Measurements from ENCODE around the gene RBP2.

The RBP2 gene

DNA sequence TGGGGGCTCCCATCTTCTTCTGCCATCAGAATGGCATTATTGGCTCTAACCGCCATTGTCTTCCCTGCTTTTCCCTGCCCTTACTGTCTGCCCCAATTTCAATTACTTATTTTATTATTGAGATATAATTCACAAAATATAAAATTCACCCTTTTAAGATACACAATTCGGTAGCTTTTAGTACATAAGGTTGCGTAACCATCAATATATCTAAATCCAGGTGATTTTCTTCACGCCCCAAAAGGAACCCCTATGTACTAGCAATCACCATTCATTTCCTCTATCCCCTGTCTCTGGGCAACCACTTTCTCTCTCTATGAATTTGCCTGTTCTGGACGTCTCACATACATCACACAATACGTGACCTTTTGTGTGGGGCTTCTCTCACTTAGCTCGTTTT, 18.0 kb downstream of the RBP2 start:
- no peak for DNase-seq (ENCODE audit: low read depth)
- TF ChIP-seq CTCF (IDR thresholded peaks at IDR 0.05; ENCODE audit: insufficient read depth, low read depth, low read length, missing control alignments), result no peak
- H3K4me3 ChIP-seq (ENCODE audit: low read depth, low read length), result no peak overlapping the region

- H3K4me3 ChIP-seq (ENCODE audit: low read depth, low read length), result no peak overlapping the region
- TF ChIP-seq CTCF (IDR thresholded peaks at IDR 0.05; ENCODE audit: insufficient read depth, low read depth, low read length, missing control alignments), result no peak
- no peak for DNase-seq (ENCODE audit: low read depth)
These were observed 19.2 kb downstream of the RBP2 start for GRCh38 chr3:139457066-139457465.

GRCh38 chr3:139456386-139456785, 19.9 kb downstream of the RBP2 start:
- DNase-seq (ENCODE audit: low read depth), result no peak
- TF ChIP-seq CTCF (IDR thresholded peaks at IDR 0.05; ENCODE audit: insufficient read depth, low read depth, low read length, missing control alignments), result no peak
- no peak overlapping the region for H3K4me3 ChIP-seq (ENCODE audit: low read depth, low read length)

GRCh38 chr3:139455855-139456254, 20.5 kb downstream of the RBP2 start:
- no peak for TF ChIP-seq CTCF (IDR thresholded peaks at IDR 0.05; ENCODE audit: insufficient read depth, low read depth, low read length, missing control alignments)
- DNase-seq (ENCODE audit: low read depth), result peak; percentile 4
- no peak overlapping the region for H3K4me3 ChIP-seq (ENCODE audit: low read depth, low read length)

- H3K4me3 ChIP-seq (ENCODE audit: low read depth, low read length), result no peak overlapping the region
- DNase-seq (ENCODE audit: low read depth), result no peak
- no peak for TF ChIP-seq CTCF (IDR thresholded peaks at IDR 0.05; ENCODE audit: insufficient read depth, low read depth, low read length, missing control alignments)
These were observed 21.1 kb downstream of the RBP2 start for GRCh38 chr3:139455206-139455605.

- no peak for DNase-seq (ENCODE audit: low read depth)
- no peak for TF ChIP-seq CTCF (IDR thresholded peaks at IDR 0.05; ENCODE audit: insufficient read depth, low read depth, low read length, missing control alignments)
- H3K4me3 ChIP-seq (ENCODE audit: low read depth, low read length), result no peak overlapping the region
These were observed 22.0 kb downstream of the RBP2 start for GRCh38 chr3:139454346-139454745.

GRCh38 chr3:139450159-139450558, 26.2 kb downstream of the RBP2 start:
- TF ChIP-seq CTCF (IDR thresholded peaks at IDR 0.05; ENCODE audit: insufficient read depth, low read depth, low read length, missing control alignments), result no peak
- no peak overlapping the region for H3K4me3 ChIP-seq (ENCODE audit: low read depth, low read length)
- no peak for DNase-seq (ENCODE audit: low read depth)
